HG03139 (cell line): ENCODE data around the gene MED28.
"Not testable (repeated sequence)": the region's sequence is repeated elsewhere in the genome, so short reads cannot be mapped to it uniquely, and the experiment has no call there.

Experiments used
- ATAC-seq: cut with Tn5 transposase; IDR thresholded peaks from one replicate; pipeline ENCODE4 v1.9.1; 2021; ENCODE audit not compliant: unreplicated experiment

MED28 gene, protein sequence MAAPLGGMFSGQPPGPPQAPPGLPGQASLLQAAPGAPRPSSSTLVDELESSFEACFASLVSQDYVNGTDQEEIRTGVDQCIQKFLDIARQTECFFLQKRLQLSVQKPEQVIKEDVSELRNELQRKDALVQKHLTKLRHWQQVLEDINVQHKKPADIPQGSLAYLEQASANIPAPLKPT

DNA sequence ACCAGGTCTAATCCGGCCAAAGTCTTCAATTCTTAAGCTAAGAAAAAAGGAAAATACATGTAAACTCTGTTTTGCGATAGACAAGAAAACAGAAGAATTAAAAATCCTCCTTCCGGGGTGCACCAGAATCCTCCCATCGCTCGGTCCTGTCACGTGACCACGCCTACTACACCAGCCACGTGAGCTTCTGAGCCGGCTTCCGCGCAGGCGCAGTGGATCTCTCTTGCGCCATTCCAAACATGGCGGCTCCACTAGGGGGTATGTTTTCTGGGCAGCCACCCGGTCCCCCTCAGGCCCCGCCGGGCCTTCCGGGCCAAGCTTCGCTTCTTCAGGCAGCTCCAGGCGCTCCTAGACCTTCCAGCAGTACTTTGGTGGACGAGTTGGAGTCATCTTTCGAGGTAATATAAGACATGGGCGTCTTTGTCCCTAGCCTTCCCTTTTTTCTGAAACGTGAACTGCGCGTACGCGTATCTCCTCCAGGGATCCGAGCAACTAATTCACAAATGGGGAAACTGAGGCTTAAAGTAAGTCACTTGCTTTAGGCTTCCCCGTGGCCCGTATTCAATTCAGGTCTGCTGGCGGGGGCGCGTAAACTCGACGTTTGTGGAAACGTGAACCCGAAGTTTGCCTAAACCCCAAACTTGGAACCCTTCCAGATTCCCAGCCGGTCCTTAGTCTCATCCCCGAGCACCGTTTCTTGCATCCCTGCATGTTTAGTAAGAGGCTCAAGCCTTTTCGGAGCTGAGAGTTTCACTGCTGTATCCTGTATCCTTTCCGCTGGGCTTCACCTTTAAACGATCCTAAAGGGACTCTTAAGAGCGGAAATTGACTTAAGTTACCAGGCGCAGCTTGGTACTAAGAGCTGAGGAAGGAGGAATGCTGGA is at the start of gene MED28:
Gene MED28, plus strand, starts transcription at position 226 of the 884 bp plus-strand sequence. Its CDS starts 14 bp downstream, at position 240.
- ATAC-seq = peak; percentile 96

DNA sequence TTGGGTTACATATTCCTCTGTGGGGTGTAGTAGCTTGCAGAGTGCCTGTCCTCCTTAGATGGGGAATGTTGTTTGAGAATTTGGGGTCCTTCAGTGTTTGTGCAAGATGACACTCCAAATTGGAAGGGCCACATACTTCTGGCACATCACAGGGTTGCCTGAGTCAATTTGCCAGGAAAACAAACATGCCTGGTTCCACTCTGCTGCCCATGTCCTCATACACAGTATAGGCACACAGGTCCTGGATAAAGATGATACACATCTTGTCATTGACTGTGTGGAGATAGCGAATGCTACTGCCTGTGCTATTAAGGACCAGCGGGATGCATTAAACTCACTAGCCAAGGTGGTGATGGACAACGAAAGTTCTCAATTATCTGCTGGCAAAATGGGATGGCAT is 48.6 kb upstream of the MED28 start:
- no peak for ATAC-seq

DNA sequence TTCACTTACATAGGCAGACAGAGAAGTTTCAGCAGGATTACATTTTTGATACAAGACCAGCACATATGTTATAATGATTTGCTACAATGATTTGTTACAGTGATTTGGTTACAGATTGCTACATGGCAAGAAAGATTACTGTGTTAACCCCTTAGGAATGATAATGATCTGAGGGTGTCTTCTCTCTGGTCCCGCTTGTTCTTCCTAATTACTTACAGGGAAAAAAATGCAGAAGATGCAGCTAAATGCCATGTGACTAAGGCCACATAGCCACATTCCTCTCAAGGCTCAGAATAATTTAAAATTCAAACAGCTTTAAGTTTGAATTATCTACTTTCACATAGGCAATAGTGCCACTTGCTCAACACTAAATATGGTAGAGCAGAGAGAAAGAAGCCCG is 47.2 kb upstream of the MED28 start:
- no peak for ATAC-seq

DNA sequence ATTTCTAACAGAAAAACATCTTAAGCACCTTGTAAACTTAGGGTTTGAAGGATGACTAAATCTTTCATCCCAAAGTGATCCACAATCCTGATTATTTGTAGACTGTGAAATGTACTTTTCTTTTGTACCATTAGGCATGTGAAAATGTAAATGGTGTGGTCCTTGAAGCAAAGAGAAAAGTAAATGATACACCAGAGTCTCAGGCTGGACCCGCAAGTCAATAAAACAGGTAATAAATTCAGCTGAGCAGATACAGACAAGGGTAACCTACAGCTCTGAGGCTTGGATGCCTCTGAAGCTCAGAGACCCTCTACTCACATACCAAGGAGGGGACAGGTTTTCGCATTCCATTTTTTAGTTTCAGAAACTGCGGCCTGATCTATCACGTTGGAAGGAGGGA is 40.2 kb upstream of the MED28 start:
- ATAC-seq = no peak

DNA sequence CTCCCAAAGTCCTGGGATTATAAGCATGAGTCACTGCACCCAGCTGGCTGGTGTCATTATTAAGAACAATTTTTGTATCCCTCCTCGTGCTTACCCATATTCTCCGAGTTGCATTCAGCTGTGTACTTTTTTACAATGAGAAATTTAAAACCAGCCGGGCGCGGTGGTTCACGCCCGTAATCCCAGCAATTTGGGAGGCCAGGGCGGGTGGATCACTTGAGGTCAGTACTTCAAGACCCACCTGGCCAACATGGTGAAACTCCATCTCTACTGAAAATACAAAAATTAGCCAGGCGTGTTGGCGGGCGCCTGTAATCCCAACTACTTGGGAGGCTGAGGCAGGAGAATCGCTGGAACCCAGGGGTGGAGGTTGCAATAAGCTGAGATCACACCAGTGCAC is 39.3 kb upstream of the MED28 start:
- ATAC-seq = not testable (repeated sequence)

DNA sequence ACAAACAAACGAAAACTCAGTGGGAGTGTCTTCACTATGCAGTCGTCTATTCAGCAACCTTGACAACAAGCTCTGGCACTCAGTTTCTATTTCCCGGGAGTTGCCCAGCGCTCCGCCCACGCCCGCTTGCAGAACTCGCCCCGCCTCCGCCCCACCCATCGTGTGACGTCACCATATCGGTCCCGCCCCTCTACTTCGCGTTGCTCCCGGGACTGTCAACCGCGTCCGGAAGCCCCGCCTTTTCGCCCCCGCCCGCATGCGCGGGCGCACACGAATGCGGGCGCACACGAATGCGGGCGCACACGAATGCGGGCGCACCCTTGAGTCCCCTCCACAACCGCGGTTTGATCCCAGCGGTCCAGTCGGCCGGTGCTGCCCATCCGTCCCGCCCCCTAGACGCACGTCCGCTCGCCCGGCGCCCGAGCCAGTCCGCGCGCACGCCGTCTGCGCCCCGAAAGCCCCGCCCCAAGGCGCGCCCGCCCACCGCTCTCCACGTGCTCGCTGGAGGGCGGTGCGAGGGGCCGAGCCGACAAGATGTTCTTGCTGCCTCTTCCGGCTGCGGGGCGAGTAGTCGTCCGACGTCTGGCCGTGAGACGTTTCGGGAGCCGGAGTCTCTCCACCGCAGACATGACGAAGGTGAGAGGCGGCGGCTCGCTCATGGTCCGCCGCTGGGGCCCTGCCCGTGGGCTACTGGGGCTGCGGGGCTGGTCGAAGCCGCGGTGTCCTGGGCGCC is 37.3 kb upstream of the MED28 start, which contains the start of gene LAP3:
Gene LAP3, plus strand, starts transcription at position 267 of the 733 bp plus-strand sequence. Its CDS starts 268 bp downstream, at position 535.
- ATAC-seq = peak; percentile 78

DNA sequence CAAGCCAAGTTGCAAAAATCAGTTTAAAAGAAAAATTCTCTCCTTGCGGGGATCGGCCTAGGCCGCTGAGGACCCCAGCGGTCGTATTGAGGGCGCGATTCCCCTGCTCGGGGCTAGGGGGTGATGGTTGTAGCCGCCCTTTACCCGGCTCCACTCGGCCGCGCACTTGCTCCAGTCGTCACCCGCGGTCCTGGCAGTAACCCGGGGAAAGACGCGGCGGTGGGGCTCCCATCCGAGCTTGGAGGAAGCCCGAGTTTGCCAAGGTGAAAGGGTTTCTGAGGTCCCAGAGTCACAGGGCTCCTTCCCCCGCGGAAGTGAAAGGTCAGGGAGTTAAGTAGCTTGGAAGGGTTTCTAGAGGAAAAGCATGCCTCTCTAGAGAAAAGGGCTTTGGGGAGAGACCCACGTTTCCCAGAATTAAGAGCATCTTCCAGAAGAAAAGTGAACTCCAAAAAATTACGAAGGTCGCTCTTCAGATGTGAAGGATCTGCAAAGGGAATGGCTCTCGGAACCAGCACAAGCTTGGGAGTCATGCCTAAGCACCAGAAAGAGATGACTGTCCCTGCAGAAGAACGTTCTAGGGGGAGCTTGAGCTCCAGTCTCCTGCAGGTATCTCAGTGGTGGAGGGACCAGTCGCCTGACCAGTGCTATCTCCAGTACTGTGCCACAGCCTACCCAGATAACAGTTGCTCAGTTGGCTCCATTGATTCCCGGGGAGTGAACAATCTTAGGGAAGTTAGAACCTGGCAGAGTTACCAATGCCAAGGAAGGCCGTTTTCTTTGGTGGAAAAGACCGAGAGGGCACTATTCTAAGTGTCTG is 36.6 kb upstream of the MED28 start:
- ATAC-seq = peak; percentile 2

DNA sequence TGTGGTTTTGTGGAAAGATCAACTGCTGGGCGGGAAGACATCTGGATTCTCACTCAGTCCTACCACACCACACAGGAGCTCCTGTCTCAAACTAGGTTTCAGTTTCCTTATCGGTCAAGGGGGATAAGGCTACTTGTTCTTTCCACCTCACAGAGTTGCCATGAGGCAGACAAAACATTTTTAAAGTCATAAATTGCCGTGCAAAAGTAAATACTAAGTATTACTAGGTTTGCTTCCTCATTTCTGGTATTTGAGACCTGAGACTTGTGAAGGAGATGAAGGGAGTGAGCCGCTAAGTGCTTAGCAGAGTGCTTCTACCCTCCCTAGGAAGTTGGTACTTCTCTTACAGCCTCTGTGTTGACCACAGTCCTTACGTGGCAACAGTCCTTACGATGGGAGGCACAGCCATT is 36.0 kb upstream of the MED28 start:
- ATAC-seq = peak; percentile 24

DNA sequence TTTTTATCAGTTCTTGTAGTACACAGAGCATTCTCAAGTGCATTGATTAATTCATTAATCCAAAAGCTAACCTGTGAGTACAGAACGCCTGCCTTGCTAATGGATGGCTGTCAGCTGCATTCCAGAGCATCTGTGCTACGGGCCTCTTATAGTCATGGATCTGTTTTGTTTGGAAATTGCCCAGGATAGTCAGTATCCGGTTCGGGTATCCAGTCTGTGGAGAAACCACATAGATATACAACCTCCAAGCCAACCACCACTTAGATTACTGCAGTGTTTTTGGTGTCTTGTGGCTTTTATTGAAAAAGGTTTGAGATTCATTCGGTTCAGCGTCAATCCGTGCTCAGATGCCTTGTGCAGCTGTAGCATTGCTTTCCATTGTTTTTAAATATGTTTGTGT is 33.5 kb upstream of the MED28 start:
- ATAC-seq = no peak

DNA sequence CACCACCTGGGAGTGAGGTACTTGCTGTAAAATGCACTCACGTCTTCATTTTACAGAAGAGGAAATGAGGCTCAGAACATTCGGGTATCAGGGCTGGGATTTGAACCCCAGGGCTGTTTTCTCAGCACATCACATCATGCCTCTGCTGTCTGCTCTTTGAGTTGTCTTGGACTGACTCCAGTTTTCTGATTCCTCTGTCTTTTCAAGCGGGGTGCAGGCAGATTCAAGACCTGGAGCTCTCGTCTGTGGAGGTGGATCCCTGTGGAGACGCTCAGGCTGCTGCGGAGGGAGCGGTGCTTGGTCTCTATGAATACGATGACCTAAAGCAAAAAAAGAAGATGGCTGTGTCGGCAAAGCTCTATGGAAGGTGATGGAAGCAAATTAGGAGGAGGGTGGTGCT is 31.2 kb upstream of the MED28 start:
- ATAC-seq = no peak

DNA sequence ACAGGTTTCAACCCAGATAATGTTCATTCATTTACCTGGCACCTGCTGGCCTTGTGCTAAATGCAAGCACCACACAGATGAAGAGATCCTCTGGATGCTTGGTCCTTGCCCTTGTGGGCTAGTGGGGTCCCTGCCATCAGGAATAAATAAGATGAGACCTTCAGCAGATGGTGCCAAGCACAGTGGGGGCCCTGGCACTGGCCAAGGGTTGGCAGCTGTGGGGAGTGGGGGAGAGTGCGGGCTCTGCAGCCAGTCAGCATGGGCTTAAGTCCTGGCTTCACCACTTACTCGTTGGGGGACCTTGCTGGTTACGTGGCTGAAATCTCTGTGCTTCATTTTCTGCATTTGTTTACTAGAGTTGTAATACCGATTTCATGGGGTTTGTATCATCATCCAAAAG is 30.5 kb upstream of the MED28 start:
- ATAC-seq = no peak

DNA sequence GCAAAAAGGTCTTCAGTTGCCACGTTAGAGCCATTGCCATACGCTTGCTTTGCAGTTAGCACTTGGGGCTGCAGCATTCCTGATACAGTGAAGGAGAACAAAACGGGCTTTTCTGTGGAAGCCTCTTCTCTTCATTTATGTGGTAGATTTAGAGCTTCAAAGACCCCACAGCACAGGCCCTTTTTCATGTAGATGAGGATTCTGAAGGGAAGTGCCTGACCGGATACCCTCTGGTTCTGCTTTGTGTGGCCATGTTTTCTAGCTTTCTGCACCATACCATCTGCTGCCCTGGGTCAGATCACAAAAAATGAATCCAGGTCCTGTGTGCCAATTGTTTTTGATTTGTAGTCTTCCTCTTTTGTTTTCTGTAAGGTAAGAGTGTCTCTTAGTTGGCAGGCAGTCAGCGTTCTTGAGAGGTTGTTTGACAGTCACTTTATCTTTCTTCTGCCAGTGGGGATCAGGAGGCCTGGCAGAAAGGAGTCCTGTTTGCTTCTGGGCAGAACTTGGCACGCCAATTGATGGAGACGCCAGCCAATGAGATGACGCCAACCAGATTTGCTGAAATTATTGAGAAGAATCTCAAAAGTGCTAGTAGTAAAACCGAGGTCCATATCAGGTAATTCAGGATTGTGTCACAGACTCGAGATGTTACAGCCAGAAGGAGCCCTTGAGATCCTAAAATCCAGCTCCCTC is 29.8 kb upstream of the MED28 start:
- no peak for ATAC-seq

DNA sequence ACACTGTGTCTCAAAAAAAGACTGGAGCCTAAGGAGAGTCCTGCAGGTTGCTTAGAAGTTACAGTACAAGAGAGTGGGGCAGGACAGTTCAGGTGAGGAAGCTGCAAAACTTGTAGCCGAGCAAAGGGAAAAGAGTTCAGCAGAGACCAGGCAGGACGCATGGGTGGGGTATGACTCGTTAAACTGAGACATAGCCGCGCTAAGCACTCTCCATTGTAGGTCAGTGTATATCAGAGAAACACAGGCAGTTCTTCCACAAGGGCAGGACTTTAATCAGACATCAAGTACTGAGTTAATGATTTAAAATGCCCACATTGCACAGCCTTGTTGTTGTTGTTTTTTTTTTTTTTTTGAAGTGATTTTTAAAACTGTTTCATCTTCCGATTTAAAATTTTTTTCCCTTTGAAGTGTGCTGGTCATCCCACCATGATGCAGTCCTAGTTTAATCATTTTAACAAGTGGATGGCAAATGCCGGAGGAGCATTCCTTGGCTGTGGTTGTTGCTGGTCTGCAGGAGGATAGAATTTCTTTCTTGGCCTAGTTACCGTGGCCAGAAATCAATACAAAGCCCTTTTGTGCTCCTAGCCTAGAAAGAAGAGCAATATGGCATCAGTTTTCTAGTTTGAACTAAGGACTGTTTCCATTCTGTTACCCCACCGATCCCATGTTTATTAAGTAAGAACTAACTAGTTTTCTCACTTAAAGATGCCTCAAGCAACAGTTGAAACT is 27.2 kb upstream of the MED28 start:
- no peak for ATAC-seq

DNA sequence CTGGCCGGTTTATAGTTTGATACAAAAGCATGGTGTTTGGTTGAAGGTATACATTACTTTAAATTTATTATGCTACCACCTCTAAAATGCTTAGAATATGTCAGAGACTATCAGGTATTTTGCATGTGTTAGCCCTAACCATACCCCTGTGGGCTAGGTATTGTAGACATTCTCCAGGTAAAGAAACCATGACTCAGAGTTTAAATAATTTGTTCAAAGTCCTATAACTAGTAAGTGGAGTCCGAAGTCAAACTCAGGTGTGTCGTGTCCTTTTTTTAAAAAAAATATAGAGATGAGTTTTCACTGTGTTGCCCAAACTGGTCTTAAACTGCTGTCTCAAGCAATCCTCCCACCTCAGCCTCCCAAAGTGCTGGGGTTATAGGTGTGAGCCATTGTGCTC is 25.1 kb upstream of the MED28 start:
- no peak for ATAC-seq

DNA sequence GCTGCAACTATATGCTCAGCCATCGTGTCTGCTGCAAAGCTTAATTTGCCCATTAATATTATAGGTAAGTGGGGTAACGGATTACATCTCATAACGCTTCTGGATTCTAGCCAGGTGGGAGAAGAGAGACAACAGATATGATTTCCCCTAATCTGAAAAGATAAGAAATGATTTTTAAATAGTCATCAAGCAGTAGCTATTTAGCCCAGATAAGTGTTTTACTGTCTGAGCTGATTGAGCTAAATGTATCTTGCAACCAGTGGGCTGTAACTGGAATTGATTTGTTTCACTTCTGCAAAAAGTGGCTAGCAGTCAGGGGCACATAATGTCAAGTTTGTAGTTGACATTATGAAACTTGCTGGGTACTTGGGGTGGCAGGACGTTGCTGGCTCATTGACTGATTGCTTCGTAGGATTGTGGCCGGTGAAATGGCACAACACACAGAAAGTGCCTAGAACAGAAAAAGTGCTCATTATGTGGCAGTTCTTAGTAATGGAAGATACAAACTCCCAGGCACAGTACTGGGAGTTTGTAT is 18.9 kb upstream of the MED28 start:
- ATAC-seq = peak; percentile 77

DNA sequence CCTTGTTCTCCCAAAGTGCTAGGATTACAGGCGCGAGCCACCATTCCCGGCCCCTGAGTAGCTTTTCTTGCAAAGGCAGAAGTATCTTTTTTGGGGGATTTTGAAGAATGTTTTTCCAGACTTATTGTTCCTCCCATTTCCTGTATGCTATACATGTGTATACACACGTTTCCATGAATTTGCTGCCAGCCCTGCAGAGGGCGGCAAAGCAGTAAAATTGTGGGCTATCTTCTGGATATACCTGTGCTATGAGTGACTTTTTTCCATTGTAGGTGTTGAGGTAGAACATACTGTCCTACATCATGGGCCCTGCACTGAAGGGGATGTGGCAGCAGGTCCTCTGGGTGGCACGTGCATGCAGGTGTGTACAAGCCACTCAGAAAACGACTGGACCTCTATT is 16.9 kb upstream of the MED28 start:
- ATAC-seq = no peak

DNA sequence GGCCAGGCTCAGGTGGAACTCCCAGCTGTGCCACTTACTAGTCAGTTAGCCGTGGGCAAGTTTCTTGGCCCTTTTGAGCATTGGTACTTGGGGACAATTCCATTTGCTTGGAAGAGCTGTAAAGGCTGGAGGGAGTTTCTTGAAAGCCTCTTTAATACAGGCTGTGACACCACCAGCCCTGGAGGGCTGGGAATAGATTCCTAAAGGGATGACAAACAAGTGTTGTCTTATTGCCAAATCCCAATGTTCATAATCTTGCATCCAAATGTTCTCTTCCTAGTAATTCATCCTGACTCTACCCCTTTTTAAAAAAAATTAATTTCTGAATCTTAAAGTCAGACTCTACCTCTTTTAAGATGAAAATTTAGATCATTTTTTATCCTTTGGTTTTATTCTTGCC is 14.6 kb upstream of the MED28 start:
- ATAC-seq = no peak

DNA sequence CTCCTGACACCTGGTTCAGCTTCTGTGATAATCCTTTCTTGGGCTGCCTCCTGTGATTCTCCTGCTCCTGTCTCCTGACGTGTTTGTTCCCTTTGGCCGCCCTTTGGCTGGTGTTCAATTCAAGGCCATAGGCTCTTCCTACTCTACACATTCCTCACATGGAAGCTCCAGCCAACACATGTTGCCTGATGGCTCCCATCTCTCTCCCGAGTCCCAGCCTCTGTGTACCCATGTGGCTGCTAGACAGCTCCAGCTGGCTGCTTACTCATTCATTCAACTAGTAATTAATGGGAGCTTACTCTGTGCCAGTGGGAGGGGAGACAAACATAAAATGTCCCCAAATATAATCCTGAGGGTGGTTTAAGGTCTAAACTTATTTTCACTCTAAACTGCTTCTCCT is 9.2 kb upstream of the MED28 start:
- no peak for ATAC-seq

DNA sequence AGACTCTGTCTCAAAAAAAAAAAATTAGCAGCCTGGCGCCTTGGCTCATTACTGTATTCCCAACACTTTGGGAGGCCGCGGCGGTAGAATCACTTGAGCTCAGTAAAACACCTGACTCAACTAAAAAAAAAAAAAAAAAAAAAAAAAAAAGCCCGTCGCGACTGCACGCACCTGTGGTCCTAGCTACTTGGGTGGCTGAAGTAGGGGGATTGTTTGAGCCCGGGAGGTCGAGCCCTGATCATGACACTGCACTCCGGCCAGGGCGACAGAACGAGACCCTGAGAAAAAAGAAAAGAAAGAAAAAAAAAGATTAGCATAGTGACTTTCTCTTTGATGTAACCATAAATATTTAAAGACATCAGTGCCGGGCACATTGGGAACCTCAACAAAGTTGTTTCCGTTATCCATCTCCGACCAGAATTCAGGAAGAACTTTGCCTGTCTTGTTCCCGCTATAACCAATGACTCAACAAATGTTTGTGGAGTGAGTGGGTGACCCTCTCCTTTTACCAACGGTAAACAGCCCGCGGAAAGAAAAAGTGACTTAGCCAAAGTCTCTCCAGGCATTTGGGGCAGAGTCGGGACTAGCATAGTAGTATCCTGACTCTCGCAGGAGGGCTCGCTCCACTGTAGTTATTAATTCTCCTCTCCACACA is 553 bp upstream of the MED28 start:
- peak; percentile 44 for ATAC-seq
